Stimulated activated naive CD8-positive, alpha-beta T cell treated with anti-CD3 and anti-CD28 coated beads, Interleukin-15, Interleukin-2, amounts not matched to agents 100 U/mL and 50 U/mL, for 24 hours (primary cell): Measurements from ENCODE around the gene ANKH.
"Not testable (repeated sequence)": the region's sequence is repeated elsewhere in the genome, so short reads cannot be mapped to it uniquely, and the experiment has no call there.

Experiments
- ATAC-seq: fragments of 150-1000 bp; cut with Tn5 transposase; one replicate; pipeline ENCODE4 v1.10.0; 2021
- DNase-seq: peaks from one replicate; pipeline ENCODE4 v3.0.0; 2021

ANKH gene

DNA sequence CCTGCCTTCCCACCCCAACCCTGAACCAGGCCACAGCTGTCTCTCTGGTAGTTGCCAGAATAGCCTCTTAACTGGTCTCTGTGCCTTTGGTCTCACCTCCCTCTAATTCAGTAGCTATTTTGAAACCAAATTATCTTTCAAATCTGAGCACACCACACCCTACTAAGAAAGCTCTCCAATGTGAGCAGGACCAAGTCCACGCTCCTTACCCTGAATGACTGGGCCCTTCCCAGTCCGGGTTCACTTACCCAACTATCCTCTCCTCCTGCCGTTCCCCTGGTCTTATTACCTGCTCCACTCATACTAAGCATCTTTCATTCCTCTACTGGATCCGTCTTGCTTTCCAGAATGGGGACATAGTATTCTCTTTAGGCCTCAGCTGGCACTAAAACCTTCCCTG lies 16.8 kb downstream of the ANKH start:
- ATAC-seq (no peak), DNase-seq (no peak)

DNA sequence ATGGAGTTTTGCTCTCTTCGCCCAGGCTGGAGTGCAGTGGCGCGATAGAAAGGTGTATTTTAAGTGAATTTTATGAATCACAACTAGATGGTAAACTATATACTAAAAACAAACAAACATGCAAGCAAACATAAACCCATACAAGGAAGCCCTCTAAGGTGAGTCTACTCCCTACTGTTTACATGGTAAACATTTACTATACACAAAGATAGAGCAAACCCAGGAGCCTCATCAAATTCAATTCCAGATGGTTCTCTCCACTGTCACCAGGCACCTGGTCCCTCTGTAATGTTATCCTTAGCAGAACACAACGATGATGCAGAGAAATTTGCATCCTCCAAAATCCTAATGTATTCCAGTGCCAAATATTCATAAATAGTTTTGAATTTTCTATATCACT lies 17.9 kb downstream of the ANKH start:
- DNase-seq (no peak), ATAC-seq (no peak)

- ATAC-seq, result no peak
- no peak for DNase-seq
Observed at GRCh38 chr5:14852779-14853178, 18.8 kb downstream of the ANKH start.

DNA sequence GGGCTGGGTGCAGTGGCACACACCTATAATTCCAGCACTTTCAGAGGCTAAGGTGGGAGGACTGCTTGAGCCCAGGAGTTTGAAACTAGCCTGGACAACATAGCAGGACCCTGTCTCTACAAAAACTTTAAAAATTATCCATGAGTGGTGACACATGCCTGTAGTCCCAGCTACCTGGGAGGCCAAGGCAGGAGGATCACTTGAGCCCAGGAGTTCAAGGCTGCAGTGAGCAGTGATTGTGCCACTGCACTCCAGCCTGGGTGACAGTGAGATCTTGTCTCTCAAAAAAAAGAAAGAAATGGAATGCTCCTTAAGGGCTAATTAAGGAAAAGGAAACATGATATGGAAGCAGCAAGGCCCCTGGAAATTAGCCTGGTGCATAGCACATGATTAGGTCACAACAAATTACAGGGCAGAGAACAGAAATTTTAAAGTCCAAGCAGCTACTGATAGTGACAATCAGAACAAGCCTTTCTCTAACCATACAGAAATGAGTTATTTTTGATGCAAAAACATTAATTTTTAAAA lies 19.5 kb downstream of the ANKH start:
- ATAC-seq, result no peak
- DNase-seq, result no peak

DNA sequence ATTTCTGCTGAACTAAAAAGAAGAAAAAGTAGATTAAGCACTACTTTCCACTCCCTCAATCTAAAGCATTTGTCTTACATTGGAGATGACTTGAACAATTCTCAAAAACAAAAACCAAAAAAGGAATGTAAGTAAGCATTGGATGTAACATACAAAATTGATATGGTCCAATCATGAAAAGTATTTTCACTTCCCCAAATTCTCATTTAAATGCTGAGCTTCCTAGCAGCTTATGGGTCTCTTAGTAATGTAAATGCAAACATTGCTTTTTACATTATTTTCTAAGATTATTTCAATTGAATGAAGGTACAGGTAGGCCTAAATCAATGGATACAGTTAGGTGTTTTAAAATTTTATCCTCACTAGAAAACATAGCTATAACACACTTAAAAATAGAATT lies 20.0 kb downstream of the ANKH start:
- no peak for DNase-seq
- ATAC-seq, result no peak

GRCh38 chr5:14851050-14851419 lies 20.5 kb downstream of the ANKH start:
- DNase-seq (no peak), ATAC-seq (no peak)

DNA sequence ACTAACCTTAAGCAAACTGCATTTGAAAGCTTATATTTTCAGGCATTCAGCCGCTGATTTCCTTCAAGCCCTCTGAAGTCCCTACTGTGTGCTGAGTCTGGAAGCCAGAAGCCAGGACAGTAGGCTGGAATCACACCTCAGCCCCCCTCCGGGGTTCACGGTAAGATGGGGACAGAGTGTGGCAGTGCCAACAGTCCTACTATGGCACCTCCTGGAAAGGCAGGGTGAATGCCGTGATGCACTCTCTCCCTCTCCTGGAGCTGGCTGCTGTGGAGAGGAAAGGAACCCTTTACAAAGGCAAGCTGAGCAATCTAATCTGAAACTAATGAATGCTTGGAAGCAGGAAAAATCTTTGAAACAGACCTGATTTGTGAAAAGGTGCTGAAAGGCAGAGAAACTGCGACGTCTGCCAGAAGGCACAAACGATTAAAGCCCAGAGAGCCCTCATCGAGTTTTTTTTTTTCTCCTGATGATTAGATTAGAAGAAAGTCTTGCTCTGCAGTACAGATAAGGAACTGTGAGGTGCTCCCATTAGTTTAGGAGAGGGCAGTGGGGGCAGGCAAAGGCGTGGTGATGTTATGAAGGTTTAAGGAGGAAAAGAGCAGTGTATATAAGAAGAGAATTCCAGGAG lies 21.0 kb downstream of the ANKH start:
- DNase-seq, result no peak
- no peak for ATAC-seq

DNA sequence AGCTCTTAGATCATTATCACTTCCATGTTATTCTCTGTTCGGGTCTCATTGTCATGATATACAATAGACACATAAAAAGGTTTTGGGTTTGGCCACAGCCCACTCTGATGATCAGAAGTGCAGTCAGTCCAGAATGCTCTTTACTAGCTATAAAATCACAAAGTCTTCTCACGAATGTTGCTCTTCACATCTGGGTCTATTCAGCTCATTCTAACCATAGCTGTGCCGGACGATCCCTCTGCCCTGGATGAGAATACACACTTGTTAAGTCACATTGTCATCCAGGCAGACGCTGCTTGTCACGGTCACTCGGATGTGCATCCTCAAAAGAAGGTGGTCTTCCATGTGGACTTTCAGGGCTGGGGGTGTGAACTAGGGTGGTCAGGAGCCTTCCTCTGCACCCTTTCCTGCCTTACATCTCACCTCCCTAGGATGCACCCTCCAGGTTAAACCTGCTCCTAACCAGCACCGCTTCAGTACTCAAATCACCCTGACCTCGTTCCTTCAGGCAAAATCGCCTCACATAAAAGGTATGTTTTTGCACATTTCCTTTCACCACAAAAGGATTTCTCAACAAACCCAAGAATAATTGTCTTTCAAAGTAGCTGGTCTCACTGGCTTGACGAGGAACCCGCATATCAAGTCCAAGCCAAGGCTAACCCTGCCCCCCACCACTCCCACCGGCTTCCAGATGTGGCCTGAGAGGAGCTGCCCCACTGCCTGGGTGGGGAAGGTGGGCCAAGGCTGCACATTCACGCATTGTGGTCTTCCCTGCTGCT lies 21.9 kb downstream of the ANKH start:
- DNase-seq, result no peak
- no peak for ATAC-seq

GRCh38 chr5:14848942-14849341 lies 22.6 kb downstream of the ANKH start:
- ATAC-seq, result not testable (repeated sequence)

GRCh38 chr5:14848385-14848784 lies 23.2 kb downstream of the ANKH start:
- ATAC-seq, result no peak
- DNase-seq, result no peak

More at GRCh38 chr5:14848942-14849341, 22.6 kb downstream of the ANKH start:
- not testable (repeated sequence) for DNase-seq

DNA sequence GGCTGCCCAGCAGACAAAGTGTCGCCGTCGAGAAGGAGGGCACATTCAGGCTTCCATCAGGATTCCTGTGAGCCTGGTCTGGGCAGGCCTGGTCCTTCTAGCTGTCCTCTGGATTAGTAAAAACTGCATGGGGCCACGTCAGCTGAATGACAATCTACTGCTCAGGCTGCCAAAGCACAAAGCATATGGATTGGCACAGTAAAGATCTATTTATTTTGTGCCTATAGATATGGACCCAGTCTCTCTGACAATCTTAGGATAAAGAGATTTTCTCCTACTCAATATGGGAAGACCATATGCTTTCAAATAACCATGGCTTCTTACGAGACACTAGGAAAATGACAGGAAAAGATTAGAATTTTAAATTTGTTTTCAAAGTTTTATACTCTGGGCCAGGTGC lies 24.1 kb downstream of the ANKH start:
- DNase-seq (no peak), ATAC-seq (no peak)

DNA sequence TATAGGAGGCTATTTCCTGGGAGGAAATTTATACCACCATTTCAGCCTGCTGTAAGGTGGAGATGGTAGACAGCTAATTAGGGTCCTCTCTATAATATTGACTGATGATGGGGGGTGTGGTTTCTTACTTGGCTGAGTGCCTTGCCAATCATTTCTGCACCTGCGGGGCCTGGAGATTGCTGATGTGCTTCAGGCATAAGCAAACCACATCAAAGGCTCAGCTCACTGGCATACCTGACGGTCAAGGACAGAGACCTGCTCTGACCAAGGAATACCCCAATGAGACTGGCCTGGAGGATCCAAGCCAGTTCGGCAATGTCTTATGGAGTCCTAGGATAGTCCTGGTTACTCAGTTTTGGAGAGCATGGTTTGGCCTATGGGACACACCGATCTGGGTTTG lies 29.5 kb downstream of the ANKH start:
- peak; percentile 9 for ATAC-seq
- DNase-seq, result no peak

- ATAC-seq, result no peak
- DNase-seq, result no peak
Observed at GRCh38 chr5:14840624-14841023, 31.0 kb downstream of the ANKH start.

DNA sequence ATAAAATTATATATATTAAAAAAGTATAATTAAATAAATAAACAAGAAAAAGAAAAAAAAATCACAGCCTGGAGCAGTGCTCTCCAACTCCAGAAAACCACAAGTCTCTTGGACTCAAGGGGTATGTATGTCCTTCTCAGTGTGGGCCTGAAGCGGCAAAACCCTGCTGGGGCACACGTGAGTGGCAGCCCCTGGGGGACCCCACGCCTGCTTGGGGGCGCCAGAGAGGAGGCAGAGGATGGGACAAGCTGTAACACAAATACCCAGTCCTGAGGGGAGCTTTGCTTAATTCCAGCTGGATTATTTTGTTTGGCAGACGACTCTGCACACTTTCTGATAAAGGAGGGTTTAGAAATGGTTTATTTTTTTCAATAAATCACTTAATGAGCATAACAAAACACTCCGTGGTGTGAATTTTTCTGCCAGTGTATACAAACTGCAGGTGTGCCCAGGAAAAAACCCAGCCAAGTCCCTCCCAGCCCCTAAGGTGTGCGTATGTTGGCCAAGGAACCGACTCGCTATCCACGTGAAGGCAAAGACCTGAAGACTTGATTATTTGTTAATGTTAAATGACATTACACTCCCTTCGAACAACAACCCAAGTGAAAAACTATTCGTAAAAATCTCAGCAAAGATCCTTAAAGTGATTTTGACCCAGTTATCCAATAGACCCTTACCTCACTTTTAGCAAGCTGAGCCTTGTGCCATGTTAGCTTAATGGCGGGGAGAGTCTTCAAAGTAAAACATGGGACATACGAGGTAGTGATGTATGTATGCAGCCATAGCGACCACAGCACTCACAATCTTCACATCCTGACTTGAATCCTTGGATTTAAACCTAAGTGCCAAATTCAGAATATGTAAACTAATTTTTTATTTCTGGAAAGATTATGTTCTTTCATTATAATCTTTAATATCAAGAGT lies 32.9 kb downstream of the ANKH start:
- no peak for ATAC-seq
- DNase-seq, result no peak

DNA sequence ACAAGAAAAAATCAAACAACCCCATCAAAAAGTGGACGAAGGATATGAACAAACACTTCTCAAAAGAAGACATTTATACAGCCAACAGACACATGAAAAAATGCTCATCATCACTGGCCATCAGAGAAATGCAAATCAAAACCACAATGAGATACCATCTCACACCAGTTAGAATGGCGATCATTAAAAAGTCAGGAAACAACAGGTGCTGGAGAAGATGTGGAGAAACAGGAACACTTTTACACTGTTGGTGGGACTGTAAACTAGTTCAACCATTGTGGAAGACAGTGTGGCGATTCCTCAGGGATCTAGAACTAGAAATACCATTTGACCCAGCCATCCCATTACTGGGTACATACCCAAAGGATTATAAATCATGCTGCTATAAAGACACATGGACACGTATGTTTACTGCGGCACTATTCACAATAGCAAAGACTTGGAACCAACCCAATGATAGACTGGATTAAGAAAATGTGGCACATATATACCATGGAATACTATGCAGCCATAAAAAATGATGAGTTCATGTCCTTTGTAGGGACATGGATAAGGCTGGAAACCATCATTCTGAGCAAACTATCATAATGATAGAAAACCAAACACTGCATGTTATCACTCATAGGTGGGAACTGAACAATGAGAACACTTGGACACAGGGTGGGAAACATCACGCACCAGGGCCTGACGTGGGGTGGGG lies 34.0 kb downstream of the ANKH start:
- not testable (repeated sequence) for ATAC-seq, DNase-seq

DNA sequence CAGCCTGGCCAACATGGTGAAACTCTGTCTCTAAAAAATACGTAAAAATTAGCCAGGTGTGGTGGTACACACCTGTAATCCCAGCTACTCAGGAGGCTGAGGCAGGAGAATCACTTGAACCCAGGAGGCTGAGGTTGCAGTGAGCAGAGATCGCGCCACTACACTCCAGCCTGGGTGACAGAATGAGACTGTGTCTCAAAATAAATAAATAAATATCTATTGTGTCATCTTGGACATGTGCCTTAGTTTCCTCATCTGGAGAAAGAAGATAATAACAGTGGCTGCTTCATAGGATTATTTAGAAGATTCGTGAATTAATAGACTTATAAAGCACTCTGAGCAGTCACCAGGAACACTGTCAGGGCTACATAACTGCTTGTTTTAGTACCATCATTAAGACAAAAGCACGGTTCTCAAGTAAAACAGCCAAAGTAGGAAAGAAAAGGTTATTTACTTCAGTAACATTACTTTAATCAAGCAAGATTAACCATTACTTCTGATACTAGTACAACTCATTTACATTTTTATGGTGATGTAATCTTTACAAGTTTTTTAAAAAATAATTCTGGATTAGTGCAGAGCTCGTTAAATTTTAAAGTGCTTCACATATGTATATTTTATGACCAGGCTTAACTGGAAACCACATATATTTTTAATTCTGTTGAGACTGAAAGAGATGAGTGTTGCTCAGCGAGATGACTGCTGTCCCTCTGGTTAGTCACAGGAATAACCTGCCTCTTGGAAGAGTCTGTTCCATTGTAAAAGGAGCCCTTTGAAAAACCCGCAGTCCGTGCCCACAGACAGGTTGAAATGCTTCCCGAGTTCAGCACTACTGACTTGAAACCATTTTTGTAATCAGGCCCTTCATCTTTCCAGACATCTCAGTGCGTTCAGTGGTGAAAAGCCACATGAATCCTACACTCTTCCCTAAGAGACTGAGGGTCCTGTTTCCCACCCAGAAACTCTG lies 36.7 kb downstream of the ANKH start:
- ATAC-seq, result no peak

GRCh38 chr5:14834062-14834461 lies 37.5 kb downstream of the ANKH start:
- ATAC-seq, result no peak

More for the DNA sequence above, 36.7 kb downstream of the ANKH start:
- no peak for DNase-seq

GRCh38 chr5:14831006-14831338 lies 40.6 kb downstream of the ANKH start:
- DNase-seq (no peak), ATAC-seq (no peak)

More at GRCh38 chr5:14834062-14834461, 37.5 kb downstream of the ANKH start:
- no peak for DNase-seq

GRCh38 chr5:14830210-14831005 lies 41.2 kb downstream of the ANKH start:
- no peak for ATAC-seq

DNA sequence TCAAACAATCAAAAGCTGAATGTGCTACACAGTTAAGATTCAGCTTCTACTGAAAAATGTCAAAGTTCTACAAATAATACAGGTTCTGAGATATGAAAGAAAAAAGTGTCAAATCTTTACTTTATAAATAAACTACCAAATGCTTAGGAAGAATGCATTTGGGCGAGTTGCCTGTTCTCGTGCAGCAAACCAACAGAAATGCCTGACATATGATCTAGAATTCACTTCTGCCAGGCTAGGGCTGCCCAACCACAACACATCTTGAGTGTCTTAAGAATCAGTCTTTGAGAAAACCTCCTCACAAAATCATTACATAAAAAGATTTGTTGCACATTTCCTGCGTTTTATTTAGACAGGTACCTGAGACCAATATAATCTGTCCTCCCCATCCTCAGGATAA lies 42.2 kb downstream of the ANKH start:
- ATAC-seq, result no peak
- DNase-seq, result no peak

More at GRCh38 chr5:14830210-14831005, 41.2 kb downstream of the ANKH start:
- DNase-seq, result no peak
